ENCODE results near the gene SSBP3. TPM values are rescaled to one million over a fixed set of nuclear protein-coding genes. Genes with fewer than 3 reads are reported as not detected.

The SSBP3 gene
- total and polyA plus RNA-seq, 2 of the 13 experiments (the other 11 are each of a cell fraction or from before 2014, with no cell fraction given), result 8.5 to 17.6 TPM

DNA sequence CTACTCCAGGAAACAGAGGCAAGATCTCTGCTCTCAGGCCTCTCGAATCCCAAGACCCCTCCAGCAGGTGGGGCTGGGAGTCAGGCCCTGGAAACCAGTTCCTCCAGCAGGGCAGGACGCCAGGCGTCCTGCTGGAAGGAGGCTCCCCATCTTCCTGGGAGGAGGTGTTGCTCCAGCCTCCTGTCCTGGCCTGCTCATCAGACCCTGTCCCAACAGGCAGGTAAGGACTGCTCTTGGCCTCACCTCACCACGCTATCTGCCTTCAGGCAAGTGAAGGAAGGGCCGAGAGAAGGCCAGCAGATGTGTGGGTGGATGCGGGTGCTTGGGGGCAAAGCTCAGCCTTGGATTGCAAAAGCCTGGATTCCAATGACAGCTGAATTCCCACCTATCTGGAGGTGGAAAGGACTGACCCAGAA lies 82.9 kb downstream of the SSBP3 start (continued):
- TF ChIP-seq, protein P1, sequence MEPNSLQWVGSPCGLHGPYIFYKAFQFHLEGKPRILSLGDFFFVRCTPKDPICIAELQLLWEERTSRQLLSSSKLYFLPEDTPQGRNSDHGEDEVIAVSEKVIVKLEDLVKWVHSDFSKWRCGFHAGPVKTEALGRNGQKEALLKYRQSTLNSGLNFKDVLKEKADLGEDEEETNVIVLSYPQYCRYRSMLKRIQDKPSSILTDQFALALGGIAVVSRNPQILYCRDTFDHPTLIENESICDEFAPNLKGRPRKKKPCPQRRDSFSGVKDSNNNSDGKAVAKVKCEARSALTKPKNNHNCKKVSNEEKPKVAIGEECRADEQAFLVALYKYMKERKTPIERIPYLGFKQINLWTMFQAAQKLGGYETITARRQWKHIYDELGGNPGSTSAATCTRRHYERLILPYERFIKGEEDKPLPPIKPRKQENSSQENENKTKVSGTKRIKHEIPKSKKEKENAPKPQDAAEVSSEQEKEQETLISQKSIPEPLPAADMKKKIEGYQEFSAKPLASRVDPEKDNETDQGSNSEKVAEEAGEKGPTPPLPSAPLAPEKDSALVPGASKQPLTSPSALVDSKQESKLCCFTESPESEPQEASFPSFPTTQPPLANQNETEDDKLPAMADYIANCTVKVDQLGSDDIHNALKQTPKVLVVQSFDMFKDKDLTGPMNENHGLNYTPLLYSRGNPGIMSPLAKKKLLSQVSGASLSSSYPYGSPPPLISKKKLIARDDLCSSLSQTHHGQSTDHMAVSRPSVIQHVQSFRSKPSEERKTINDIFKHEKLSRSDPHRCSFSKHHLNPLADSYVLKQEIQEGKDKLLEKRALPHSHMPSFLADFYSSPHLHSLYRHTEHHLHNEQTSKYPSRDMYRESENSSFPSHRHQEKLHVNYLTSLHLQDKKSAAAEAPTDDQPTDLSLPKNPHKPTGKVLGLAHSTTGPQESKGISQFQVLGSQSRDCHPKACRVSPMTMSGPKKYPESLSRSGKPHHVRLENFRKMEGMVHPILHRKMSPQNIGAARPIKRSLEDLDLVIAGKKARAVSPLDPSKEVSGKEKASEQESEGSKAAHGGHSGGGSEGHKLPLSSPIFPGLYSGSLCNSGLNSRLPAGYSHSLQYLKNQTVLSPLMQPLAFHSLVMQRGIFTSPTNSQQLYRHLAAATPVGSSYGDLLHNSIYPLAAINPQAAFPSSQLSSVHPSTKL (CRISPR knock-in tag; IDR thresholded peaks at IDR 0.05), result peak; percentile 58; the same call in 1 of the 2 replicates
- TF ChIP-seq ESRRA (CRISPR knock-in tag; IDR thresholded peaks at IDR 0.05; ENCODE audit: low read depth) (peak; percentile 52; the same call in 1 of the 2 replicates), CENPT (CRISPR knock-in tag; IDR thresholded peaks at IDR 0.05; ENCODE audit: low read depth) (no peak), ZNF264 (CRISPR knock-in tag; IDR thresholded peaks at IDR 0.05) (no peak), MBNL3 (CRISPR knock-in tag; conservative IDR thresholded peaks at IDR 0.05) (no peak), PPARG (CRISPR knock-in tag; conservative IDR thresholded peaks at IDR 0.05) (no peak), ZNF672 (CRISPR knock-in tag; IDR thresholded peaks at IDR 0.05) (no peak), ZNF230 (CRISPR knock-in tag; IDR thresholded peaks at IDR 0.05) (no peak), ZNF777 (CRISPR knock-in tag; IDR thresholded peaks at IDR 0.05) (no peak), ZSCAN31 (CRISPR knock-in tag; IDR thresholded peaks at IDR 0.05; ENCODE audit: low read depth) (no peak), IKZF4 (CRISPR knock-in tag; IDR thresholded peaks at IDR 0.05; ENCODE audit: borderline replicate concordance, low read depth, not compliant biosample characterization) (no peak), ZNF44 (CRISPR knock-in tag; IDR thresholded peaks at IDR 0.05) (no peak), ZMYM4 (CRISPR knock-in tag; IDR thresholded peaks at IDR 0.05) (peak; percentile 51; the same call in 1 of the 2 replicates), ZNF816 (CRISPR knock-in tag; IDR thresholded peaks at IDR 0.05; ENCODE audit: borderline replicate concordance) (no peak), HDAC1 (CRISPR knock-in tag; IDR thresholded peaks at IDR 0.05) (peak; percentile 40; the same call in 1 of the 2 replicates), ZNF180 (CRISPR knock-in tag; IDR thresholded peaks at IDR 0.05; ENCODE audit: borderline replicate concordance, low read depth) (no peak), ZNF292 (CRISPR knock-in tag; IDR thresholded peaks at IDR 0.05; ENCODE audit: borderline replicate concordance, low read depth) (0 out of 2 replicates have a peak, but pooled peaks have one; percentile 39), HDAC2 (CRISPR knock-in tag; IDR thresholded peaks at IDR 0.05) (peak; percentile 64), SMC3 (IDR thresholded peaks at IDR 0.05; ENCODE audit: low read length) (no peak), HNF4G (IDR thresholded peaks at IDR 0.05; ENCODE audit: borderline replicate concordance, low read depth, low read length) (peak; percentile 89), HNF4G (CRISPR knock-in tag; IDR thresholded peaks at IDR 0.05; ENCODE audit: borderline replicate concordance, low read depth) (peak; percentile 84; the same call in 1 of the 2 replicates), HMGXB4 (CRISPR knock-in tag; IDR thresholded peaks at IDR 0.05; ENCODE audit: borderline replicate concordance in 1 of 2, low read depth in 1 of 2) (0 out of 4 replicates have a peak, but pooled peaks of 1 of the 2 experiments have one; percentile 15)
- TF ChIP-seq, protein P2, sequence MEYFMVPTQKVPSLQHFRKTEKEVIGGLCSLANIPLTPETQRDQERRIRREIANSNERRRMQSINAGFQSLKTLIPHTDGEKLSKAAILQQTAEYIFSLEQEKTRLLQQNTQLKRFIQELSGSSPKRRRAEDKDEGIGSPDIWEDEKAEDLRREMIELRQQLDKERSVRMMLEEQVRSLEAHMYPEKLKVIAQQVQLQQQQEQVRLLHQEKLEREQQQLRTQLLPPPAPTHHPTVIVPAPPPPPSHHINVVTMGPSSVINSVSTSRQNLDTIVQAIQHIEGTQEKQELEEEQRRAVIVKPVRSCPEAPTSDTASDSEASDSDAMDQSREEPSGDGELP (IDR thresholded peaks at IDR 0.05; ENCODE audit: borderline replicate concordance, low read depth), result peak; percentile 81; the same call in 1 of the 2 replicates
- TF ChIP-seq, protein P3, sequence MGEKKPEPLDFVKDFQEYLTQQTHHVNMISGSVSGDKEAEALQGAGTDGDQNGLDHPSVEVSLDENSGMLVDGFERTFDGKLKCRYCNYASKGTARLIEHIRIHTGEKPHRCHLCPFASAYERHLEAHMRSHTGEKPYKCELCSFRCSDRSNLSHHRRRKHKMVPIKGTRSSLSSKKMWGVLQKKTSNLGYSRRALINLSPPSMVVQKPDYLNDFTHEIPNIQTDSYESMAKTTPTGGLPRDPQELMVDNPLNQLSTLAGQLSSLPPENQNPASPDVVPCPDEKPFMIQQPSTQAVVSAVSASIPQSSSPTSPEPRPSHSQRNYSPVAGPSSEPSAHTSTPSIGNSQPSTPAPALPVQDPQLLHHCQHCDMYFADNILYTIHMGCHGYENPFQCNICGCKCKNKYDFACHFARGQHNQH (CRISPR knock-in tag; IDR thresholded peaks at IDR 0.05), result no peak
